ENCODE results near the gene ATOX1. TPM values are rescaled to one million over a fixed set of nuclear protein-coding genes. Genes with fewer than 3 reads are reported as not detected.

ATOX1 gene
- total and polyA plus RNA-seq, 9 of the 15 experiments (the other 6 are each of a cell fraction or from before 2014, with no cell fraction given), result 59.2 to 318 (median 86.2) TPM

DNA sequence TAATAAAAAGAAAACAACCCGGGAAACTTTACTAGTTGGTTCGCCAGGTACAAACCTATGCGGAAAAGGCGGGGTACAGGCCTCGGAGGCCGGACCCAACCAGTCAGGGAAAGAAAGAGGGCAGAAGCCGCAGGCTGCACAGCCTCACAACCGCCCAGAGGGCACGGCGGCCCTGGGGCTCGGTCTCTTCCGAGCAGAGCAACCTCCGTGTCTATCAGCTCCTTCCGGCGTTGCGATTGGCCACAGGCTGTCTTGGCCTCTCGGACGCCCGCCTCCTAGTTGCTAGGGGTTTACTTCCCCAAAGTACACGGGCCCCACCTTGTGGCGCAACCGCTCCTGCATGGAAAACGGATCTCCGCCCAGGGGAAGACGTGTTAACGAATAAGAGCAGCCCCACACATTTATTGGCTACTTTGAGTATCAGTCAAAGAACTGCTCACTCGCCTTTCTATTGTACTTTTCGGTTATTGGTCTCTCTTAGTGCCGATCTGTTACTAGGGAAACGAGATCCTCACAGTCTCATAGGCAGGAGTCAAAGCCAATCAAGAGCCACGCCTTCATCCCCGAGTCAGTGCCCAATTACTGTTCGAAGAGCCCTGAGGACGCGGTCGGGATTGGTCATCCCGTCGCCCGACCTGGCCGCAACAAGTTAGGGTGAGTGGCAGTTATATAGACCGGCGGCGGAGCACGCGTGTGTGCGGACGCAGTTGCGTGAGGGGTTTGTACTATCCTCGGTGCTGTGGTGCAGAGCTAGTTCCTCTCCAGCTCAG lies 13.0 kb upstream of the ATOX1 start, which contains the start of gene G3BP1 (continued):
- TF ChIP-seq TAF1 (IDR thresholded peaks at IDR 0.05; ENCODE audit: control insufficient read depth, extremely low read depth, insufficient read depth, low read length, severe bottlenecking), result peak; percentile 91
- no peak; the same call in 1 of the 2 replicates for TF ChIP-seq FOSL1 (tag; conservative IDR thresholded peaks at IDR 0.05)
- no peak for TF ChIP-seq NR1H2 (CRISPR knock-in tag; IDR thresholded peaks at IDR 0.05)
- TF ChIP-seq ZNF347 (CRISPR knock-in tag; IDR thresholded peaks at IDR 0.05; ENCODE audit: low read depth), result no peak
- no peak for TF ChIP-seq ZNF431 (CRISPR knock-in tag; IDR thresholded peaks at IDR 0.05)
- no peak for TF ChIP-seq PYGO2 (tag; IDR thresholded peaks at IDR 0.05)
- TF ChIP-seq ZNF507 (tag; conservative IDR thresholded peaks at IDR 0.05), result no peak
- TF ChIP-seq, protein P1, sequence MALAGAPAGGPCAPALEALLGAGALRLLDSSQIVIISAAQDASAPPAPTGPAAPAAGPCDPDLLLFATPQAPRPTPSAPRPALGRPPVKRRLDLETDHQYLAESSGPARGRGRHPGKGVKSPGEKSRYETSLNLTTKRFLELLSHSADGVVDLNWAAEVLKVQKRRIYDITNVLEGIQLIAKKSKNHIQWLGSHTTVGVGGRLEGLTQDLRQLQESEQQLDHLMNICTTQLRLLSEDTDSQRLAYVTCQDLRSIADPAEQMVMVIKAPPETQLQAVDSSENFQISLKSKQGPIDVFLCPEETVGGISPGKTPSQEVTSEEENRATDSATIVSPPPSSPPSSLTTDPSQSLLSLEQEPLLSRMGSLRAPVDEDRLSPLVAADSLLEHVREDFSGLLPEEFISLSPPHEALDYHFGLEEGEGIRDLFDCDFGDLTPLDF (CRISPR knock-in tag; IDR thresholded peaks at IDR 0.05), result no peak; the same call in 1 of the 2 replicates
- TF ChIP-seq ASH1L (IDR thresholded peaks at IDR 0.05; ENCODE audit: borderline replicate concordance, low read depth, partially characterized antibody), result peak; percentile 98
- no peak for TF ChIP-seq HNRNPH1 (optimal IDR thresholded peaks at IDR 0.05; ENCODE audit: low read depth, low read length)
- TF ChIP-seq JUN (IDR thresholded peaks at IDR 0.05; ENCODE audit: borderline replicate concordance, low read depth, low read length), result peak; percentile 54; the same call in 1 of the 2 replicates
- no peak for TF ChIP-seq JUN (CRISPR knock-in tag; IDR thresholded peaks at IDR 0.05; ENCODE audit: borderline replicate concordance)
- TF ChIP-seq ZNF75A (CRISPR knock-in tag; IDR thresholded peaks at IDR 0.05), result no peak
- TF ChIP-seq ZSCAN32 (CRISPR knock-in tag; IDR thresholded peaks at IDR 0.05), result no peak
- no peak for TF ChIP-seq NFATC3 (IDR thresholded peaks at IDR 0.05)
- peak; percentile 66 for TF ChIP-seq CREB1 (IDR thresholded peaks at IDR 0.05)
- peak; percentile 76; the same call in 1 of the 2 replicates for TF ChIP-seq CREB1 (CRISPR knock-in tag; IDR thresholded peaks at IDR 0.05)
- no peak for TF ChIP-seq RFX7 (CRISPR knock-in tag; IDR thresholded peaks at IDR 0.05)
- TF ChIP-seq GABPB1 (CRISPR knock-in tag; IDR thresholded peaks at IDR 0.05), result peak; percentile 78
- no peak for TF ChIP-seq ZNF696 (CRISPR knock-in tag; conservative IDR thresholded peaks at IDR 0.05)
- TF ChIP-seq C11orf30 (IDR thresholded peaks at IDR 0.05; ENCODE audit: low read depth), result peak; percentile 29; the same call in 1 of the 2 replicates
- no peak for TF ChIP-seq ZNF253 (CRISPR knock-in tag; conservative IDR thresholded peaks at IDR 0.05)
- TF ChIP-seq TAF15 (IDR thresholded peaks at IDR 0.05; ENCODE audit: low read depth, low read length), result no peak
- no peak for TF ChIP-seq PURB (CRISPR knock-in tag; IDR thresholded peaks at IDR 0.05; ENCODE audit: low read depth)
- TF ChIP-seq, protein P2, sequence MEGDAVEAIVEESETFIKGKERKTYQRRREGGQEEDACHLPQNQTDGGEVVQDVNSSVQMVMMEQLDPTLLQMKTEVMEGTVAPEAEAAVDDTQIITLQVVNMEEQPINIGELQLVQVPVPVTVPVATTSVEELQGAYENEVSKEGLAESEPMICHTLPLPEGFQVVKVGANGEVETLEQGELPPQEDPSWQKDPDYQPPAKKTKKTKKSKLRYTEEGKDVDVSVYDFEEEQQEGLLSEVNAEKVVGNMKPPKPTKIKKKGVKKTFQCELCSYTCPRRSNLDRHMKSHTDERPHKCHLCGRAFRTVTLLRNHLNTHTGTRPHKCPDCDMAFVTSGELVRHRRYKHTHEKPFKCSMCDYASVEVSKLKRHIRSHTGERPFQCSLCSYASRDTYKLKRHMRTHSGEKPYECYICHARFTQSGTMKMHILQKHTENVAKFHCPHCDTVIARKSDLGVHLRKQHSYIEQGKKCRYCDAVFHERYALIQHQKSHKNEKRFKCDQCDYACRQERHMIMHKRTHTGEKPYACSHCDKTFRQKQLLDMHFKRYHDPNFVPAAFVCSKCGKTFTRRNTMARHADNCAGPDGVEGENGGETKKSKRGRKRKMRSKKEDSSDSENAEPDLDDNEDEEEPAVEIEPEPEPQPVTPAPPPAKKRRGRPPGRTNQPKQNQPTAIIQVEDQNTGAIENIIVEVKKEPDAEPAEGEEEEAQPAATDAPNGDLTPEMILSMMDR (IDR thresholded peaks at IDR 0.05 in 2 of 3, conservative IDR thresholded peaks at IDR 0.05 in 1 of 3; ENCODE audit: insufficient read depth in 2 of 3, low read depth in 1 of 3, low read length in 3 of 3), result peak; percentile 78 to 91 (median 82)
